RWPE2 (cell line): ENCODE results near the gene RASA1.
"Not testable (repeated sequence)": the region's sequence is repeated elsewhere in the genome, so short reads cannot be mapped to it uniquely, and the experiment has no call there.

Experiments used
- ATAC-seq: fragments of 200-7000 bp; cut with Tn5 transposase; 3 replicates; pipeline ENCODE4 v1.9.1; 2021; ENCODE audit warnings: low read depth
- DNase-seq: peaks from one replicate; pipeline ENCODE4 v3.0.0-alpha.2; 2020; ENCODE audit warnings: low spot score
- H3K27ac ChIP-seq: fragments of 450-650 bp; 2 replicates; pipeline ENCODE4 v1.5.1; 2017; ENCODE audit warnings: mild to moderate bottlenecking; ENCODE audit not compliant: poor library complexity, severe bottlenecking
- H3K27me3 ChIP-seq: fragments of 250-450 bp; sonication (Bioruptor Pico); 2 replicates; pipeline ENCODE4 v1.5.1; 2021; ENCODE audit warnings: mild to moderate bottlenecking, moderate library complexity; ENCODE audit not compliant: insufficient read depth, poor library complexity, severe bottlenecking
- H3K36me3 ChIP-seq: fragments of 250-450 bp; sonication (Bioruptor Pico); 2 replicates; pipeline ENCODE4 v1.5.1; 2020; ENCODE audit warnings: low read depth, mild to moderate bottlenecking, moderate library complexity
- H3K4me1 ChIP-seq: fragments of 250-450 bp; sonication (Bioruptor Pico); 2 replicates; pipeline ENCODE4 v1.5.1; 2021; ENCODE audit warnings: mild to moderate bottlenecking, moderate library complexity; ENCODE audit not compliant: insufficient read depth, poor library complexity, severe bottlenecking
- H3K4me3 ChIP-seq: fragments of 250-450 bp; sonication (Bioruptor Pico); 2 replicates; pipeline ENCODE4 v1.5.1; 2021; ENCODE audit warnings: mild to moderate bottlenecking, moderate library complexity; ENCODE audit not compliant: severe bottlenecking
- H3K9me3 ChIP-seq: fragments of 250-450 bp; sonication (Bioruptor Pico); 2 replicates; pipeline ENCODE4 v1.5.1; 2021; ENCODE audit warnings: mild to moderate bottlenecking, moderate library complexity; ENCODE audit not compliant: severe bottlenecking
- CTCF ChIP-seq: fragments of 450-650 bp; IDR thresholded peaks from one replicate; pipeline ENCODE4 v1.5.1; 2017; ENCODE audit warnings: mild to moderate bottlenecking, moderate library complexity; ENCODE audit not compliant: poor library complexity, severe bottlenecking

RASA1 gene

GRCh38 chr5:87278590-87279100 lies 11.0 kb downstream of the RASA1 start:
- Histone ChIP-seq H3K27me3 (no peaks in the 10 kb centered on the region), H3K9me3 (no peaks in the 10 kb centered on the region), H3K27ac (no peak overlapping the region), H3K4me3 (no peak overlapping the region), H3K4me1 (peaks cover 14% of the 10 kb centered on the region), H3K36me3 (peaks cover 30% of the 10 kb centered on the region)
- no peak for ATAC-seq
- no peak for TF ChIP-seq CTCF
- no peak for DNase-seq

GRCh38 chr5:87282269-87282668 lies 14.6 kb downstream of the RASA1 start:
- DNase-seq (no peak), ATAC-seq (no peak)
- no peak overlapping the region for H3K27ac ChIP-seq
- peaks cover under 1% of the 10 kb centered on the region for H3K4me1 ChIP-seq
- H3K36me3 ChIP-seq: peaks cover 29% of the 10 kb centered on the region
- no peak for TF ChIP-seq CTCF
- H3K27me3 ChIP-seq: no peaks in the 10 kb centered on the region
- H3K9me3 ChIP-seq: no peaks in the 10 kb centered on the region
- H3K4me3 ChIP-seq: no peak overlapping the region

- H3K27ac ChIP-seq, H3K4me1 ChIP-seq, DNase-seq, H3K4me3 ChIP-seq, H3K27me3 ChIP-seq, ATAC-seq, H3K9me3 ChIP-seq: not testable (repeated sequence)
- H3K36me3 ChIP-seq: peaks cover 50% of the 10 kb centered on the region
Observed at GRCh38 chr5:87287266-87287665, 19.6 kb downstream of the RASA1 start.

GRCh38 chr5:87298692-87299362 lies 31.1 kb downstream of the RASA1 start:
- TF ChIP-seq CTCF: no peak
- Histone ChIP-seq H3K36me3 (peaks cover 15% of the 10 kb centered on the region), H3K27ac (no peak overlapping the region), H3K4me3 (no peak overlapping the region), H3K9me3 (no peaks in the 10 kb centered on the region), H3K27me3 (no peaks in the 10 kb centered on the region), H3K4me1 (peaks cover 53% of the 10 kb centered on the region)
- DNase-seq: no peak
- ATAC-seq: no peak

- Histone ChIP-seq H3K27ac (peak overlapping the region; percentile 48), H3K4me3 (no peak overlapping the region), H3K27me3 (no peaks in the 10 kb centered on the region), H3K4me1 (peaks cover 49% of the 10 kb centered on the region), H3K36me3 (peaks cover 26% of the 10 kb centered on the region), H3K9me3 (no peaks in the 10 kb centered on the region)
- ATAC-seq (no peak), DNase-seq (no peak)
- TF ChIP-seq CTCF: no peak
Observed at GRCh38 chr5:87300176-87300575, 32.5 kb downstream of the RASA1 start.
